K562 (cell line): ENCODE data around the gene SLC26A6. TPM values are rescaled to one million over a fixed set of nuclear protein-coding genes. Genes with fewer than 3 reads are reported as not detected.

Source experiments
- BHLHE40 ChIP-seq: IDR thresholded peaks from 2 replicates; pipeline ENCODE4 v1.6.1; 2011; ENCODE audit warnings: low read length, improper control_type of control experiment
- BRF1 ChIP-seq: IDR thresholded peaks from 3 replicates; pipeline ENCODE4 v1.6.1; 2011; ENCODE audit warnings: borderline replicate concordance, mild to moderate bottlenecking; ENCODE audit not compliant: insufficient read length; ENCODE audit errors: extremely low read depth
- CLOCK ChIP-seq: fragments of 250-450 bp; sonication (Bioruptor Pico); IDR thresholded peaks from 2 replicates; pipeline ENCODE4 v1.4.0; 2020; ENCODE audit warnings: mild to moderate bottlenecking, moderate library complexity, borderline replicate concordance
- ELF1 ChIP-seq: fragments of 200-800 bp; sonication (Bioruptor generic); IDR thresholded peaks from 2 replicates; pipeline ENCODE4 v1.6.1; 2016; ENCODE audit warnings: missing genetic modification characterization, missing compliant biosample characterization
- ELF2 ChIP-seq: fragments of 250-450 bp; sonication (Bioruptor Pico); IDR thresholded peaks from 2 replicates; pipeline ENCODE4 v1.5.0; 2021; ENCODE audit warnings: mild to moderate bottlenecking
- EP400 ChIP-seq: fragments of 450-650 bp; IDR thresholded peaks from 2 replicates; pipeline ENCODE4 v1.6.1; 2017; ENCODE audit warnings: antibody characterized with exemption, mild to moderate bottlenecking, moderate library complexity
- ETV1 ChIP-seq: fragments of 450-650 bp; conservative IDR thresholded peaks from 2 replicates; pipeline ENCODE4 v1.6.1; 2016; ENCODE audit warnings: missing genetic modification characterization, control low read depth, low read depth, missing compliant biosample characterization
- FUS ChIP-seq: fragments of 200-400 bp; formaldehyde crosslinking; optimal IDR thresholded peaks from 2 replicates; pipeline ENCODE3; 2017; ENCODE audit warnings: low read depth, low read length
- GTF3C2 ChIP-seq: IDR thresholded peaks from 3 replicates; pipeline ENCODE4 v1.6.1; 2011; ENCODE audit warnings: borderline replicate concordance, mild to moderate bottlenecking, moderate library complexity; ENCODE audit not compliant: insufficient read length; ENCODE audit errors: extremely low read depth
- KDM1A ChIP-seq, 2 experiments: fragments of 450-650 bp; IDR thresholded peaks; 2 replicates each; pipeline ENCODE4 v1.6.1; 2016; ENCODE audit warnings: mild to moderate bottlenecking in 2 of 2
- MCM2 ChIP-seq: fragments of 450-650 bp; IDR thresholded peaks from 2 replicates; pipeline ENCODE4 v1.6.1; 2017; ENCODE audit warnings: low read depth, mild to moderate bottlenecking
- NCOA4 ChIP-seq: fragments of 450-650 bp; IDR thresholded peaks from 2 replicates; pipeline ENCODE4 v1.6.1; 2018; ENCODE audit warnings: mild to moderate bottlenecking; ENCODE audit not compliant: partially characterized antibody
- NR1H2 ChIP-seq: sonication (generic); formaldehyde crosslinking; IDR thresholded peaks from 2 replicates; pipeline ENCODE4 v1.4.0; 2020; ENCODE audit warnings: mild to moderate bottlenecking, missing genetic modification reagents
- RBM15 ChIP-seq: fragments of 200-400 bp; formaldehyde crosslinking; IDR thresholded peaks from 2 replicates; pipeline ENCODE4 v1.6.1; 2018; ENCODE audit warnings: mild to moderate bottlenecking, low read length, moderate library complexity; ENCODE audit not compliant: insufficient read depth
- SETDB1 ChIP-seq: IDR thresholded peaks from one replicate; pipeline ENCODE4 v1.6.1; 2012; ENCODE audit warnings: low read length, control low read depth, inconsistent platforms
- SRSF7 ChIP-seq: fragments of 200-400 bp; formaldehyde crosslinking; optimal IDR thresholded peaks from 2 replicates; pipeline ENCODE3; 2017; ENCODE audit warnings: mild to moderate bottlenecking, low read depth, low read length
- TAL1 ChIP-seq: fragments of 450-650 bp; IDR thresholded peaks from 2 replicates; pipeline ENCODE4 v1.6.1; 2016; ENCODE audit warnings: mild to moderate bottlenecking
- TBP ChIP-seq: optimal IDR thresholded peaks from 2 replicates; pipeline ENCODE3; 2011; ENCODE audit warnings: low read depth, low read length, improper control_type of control experiment
- THAP7 ChIP-seq: fragments of 250-450 bp; sonication (Bioruptor Pico); IDR thresholded peaks from 2 replicates; pipeline ENCODE4 v1.5.0; 2021
- U2AF2 ChIP-seq: fragments of 200-400 bp; formaldehyde crosslinking; optimal IDR thresholded peaks from 2 replicates; pipeline ENCODE3; 2017; ENCODE audit warnings: low read depth, mild to moderate bottlenecking, low read length
- ZFPM2 ChIP-seq: fragments of 250-450 bp; sonication (Bioruptor Pico); IDR thresholded peaks from 2 replicates; pipeline ENCODE4 v1.5.1; 2022; ENCODE audit warnings: mild to moderate bottlenecking
- ZNF41 ChIP-seq: fragments of 250-450 bp; sonication (Bioruptor Pico); conservative IDR thresholded peaks from 2 replicates; pipeline ENCODE4 v1.4.0; 2020; ENCODE audit warnings: mild to moderate bottlenecking
- ZNF431 ChIP-seq: sonication (generic); formaldehyde crosslinking; IDR thresholded peaks from 2 replicates; pipeline ENCODE4 v1.8.0; 2022; ENCODE audit warnings: mild to moderate bottlenecking, missing genetic modification reagents
- ZNF717 ChIP-seq: fragments of 250-450 bp; sonication (Bioruptor Pico); IDR thresholded peaks from 2 replicates; pipeline ENCODE4 v1.5.0; 2021
- ZNF830 ChIP-seq: fragments of 250-450 bp; sonication (Bioruptor Pico); IDR thresholded peaks from 2 replicates; pipeline ENCODE4 v1.5.0; 2021; ENCODE audit warnings: mild to moderate bottlenecking
- polyA plus RNA-seq, 8 experiments: library from polyadenylated mRNA; depleted of rRNA in 4 of 8; stranded (reverse) in 5 of 8; unstranded in 3 of 8; fragments of >200 nt; fragmentation: Nextera tagmentation in 2 of 8; fragmentation: Illumina TruSeq in 1 of 8; extraction: Ambion mirVana in 2 of 8; extraction: Trizol in 1 of 8; gene quantifications; 2 replicates each; pipeline versions ENCODE4 v1.2.1 to v1.2.3, GENCODE V29; 2011 to 2014; ENCODE audit warnings: inconsistent platforms in 1 of 8, missing spikeins in 1 of 8
- total RNA-seq, 7 experiments: library from RNA; depleted of rRNA in 6 of 7; stranded (reverse); fragments of >200 nt in 6 of 7; fragmentation: Illumina TruSeq in 2 of 7; extraction: Trizol in 2 of 7; gene quantifications; 2 replicates each; pipeline versions ENCODE4 v1.2.1 to v1.2.3, GENCODE V29; 2011 to 2021; ENCODE audit warnings: low replicate concordance in 1 of 7

The SLC26A6 gene
- total and polyA plus RNA-seq, 9 of the 15 experiments (the other 6 are each of a cell fraction or from before 2014, with no cell fraction given) = 2.1 to 27.2 (median 14.8) TPM

- TF ChIP-seq NCOA4 (no peak), ELF2 (no peak), ZNF717 (no peak), EP400 (no peak), TBP (no peak), ETV1 (tag) (no peak), CLOCK (no peak), THAP7 (CRISPR knock-in tag) (no peak), GTF3C2 (no peak), ZNF41 (no peak), BRF1 (no peak), BHLHE40 (no peak; the same call in 1 of the 2 replicates), KDM1A (IDR thresholded peaks at IDR 0.05) (no peak), RBM15 (no peak), TAL1 (no peak), FUS (no peak), ZNF830 (no peak), SRSF7 (no peak), ZNF431 (CRISPR knock-in tag) (peak; percentile 90), MCM2 (no peak), SETDB1 (no peak), ELF1 (tag) (no peak), ZFPM2 (CRISPR knock-in tag) (no peak), U2AF2 (no peak), NR1H2 (peak; percentile 98)
Observed at GRCh38 chr3:48661501-48662144, 26.4 kb upstream of the SLC26A6 start (continued).
